SK-N-SH (cell line): ENCODE results near the gene PCNX4. TPM values are rescaled to one million over a fixed set of nuclear protein-coding genes. Genes with fewer than 3 reads are reported as not detected.

Source experiments
- CTCF ChIA-PET: fragments of 300-600, 350-600 bp; formaldehyde crosslinking; extraction: SDS; loops from one replicate; lab custom pipeline; 2021; lab: Yijun Ruan, JAX
- POLR2A ChIA-PET: fragments of 350-600 bp; sonication (Branson Sonifier 250); formaldehyde crosslinking; extraction: SDS; loops from one replicate; lab custom pipeline; 2020; ENCODE audit warnings: antibody characterized with exemption, inconsistent platforms; lab: Yijun Ruan, JAX
- DNase-seq: peaks from one replicate; pipeline ENCODE4 v3.0.0; 2012
- H2AFZ ChIP-seq: fragments of 200-600 bp; sonication (generic); 2 replicates; pipeline ENCODE4 v1.8.1; 2016; ENCODE audit warnings: antibody characterized with exemption, mild to moderate bottlenecking, low read depth
- H3F3A ChIP-seq: fragments of 200-600 bp; sonication (generic); replicated peaks from 2 replicates; pipeline ENCODE3; 2016; ENCODE audit warnings: antibody characterized with exemption, mild to moderate bottlenecking; ENCODE audit not compliant: insufficient read depth
- H3K27ac ChIP-seq, 2 experiments: fragments of 200-500 bp in 1 of 2; fragments of 200-600 bp in 1 of 2; sonication (Bioruptor generic) in 1 of 2; sonication (generic), shearing (Covaris generic) in 1 of 2; 2 replicates each; pipeline versions ENCODE4 v1.5.1 to v1.6.1; 2014 to 2016; ENCODE audit warnings: low read depth in 2 of 2, inconsistent platforms in 1 of 2, low read length in 1 of 2, mild to moderate bottlenecking in 1 of 2, mixed read lengths in 1 of 2
- H3K27me3 ChIP-seq: fragments of 200-600 bp; sonication (generic), shearing (Covaris generic); 2 replicates; pipeline ENCODE4 v1.6.1; 2016; ENCODE audit warnings: mixed run types; ENCODE audit not compliant: insufficient read depth
- H3K36me3 ChIP-seq, 2 experiments: fragments of 200-500 bp in 1 of 2; fragments of 200-600 bp in 1 of 2; sonication (Bioruptor generic) in 1 of 2; sonication (generic) in 1 of 2; replicated peaks in 1 of 2; 2 replicates each; pipeline versions ENCODE3 to v1.5.1; 2014 to 2016; ENCODE audit warnings: low read length in 1 of 2, mild to moderate bottlenecking in 1 of 2; ENCODE audit not compliant: insufficient read depth in 2 of 2, control insufficient read depth in 1 of 2
- H3K4me1 ChIP-seq, 2 experiments: fragments of 200-500 bp in 1 of 2; fragments of 200-600 bp in 1 of 2; sonication (Bioruptor generic) in 1 of 2; sonication (generic), shearing (Covaris generic) in 1 of 2; 2 replicates each; pipeline versions ENCODE4 v1.5.1 to v1.6.1; 2014 to 2016; ENCODE audit warnings: low read depth in 1 of 2, low read length in 1 of 2, mixed run types in 1 of 2; ENCODE audit not compliant: insufficient read depth in 2 of 2, control insufficient read depth in 1 of 2
- H3K4me2 ChIP-seq: fragments of 200-600 bp; sonication (generic), shearing (Covaris generic); 2 replicates; pipeline ENCODE4 v1.6.1; 2017; ENCODE audit warnings: mixed run types
- H3K4me3 ChIP-seq, 2 experiments: fragments of 200-500 bp in 1 of 2; fragments of 200-600 bp in 1 of 2; sonication (Bioruptor generic) in 1 of 2; sonication (generic), shearing (Covaris generic) in 1 of 2; 2 replicates each; pipeline versions ENCODE4 v1.5.1 to v1.8.1; 2014 to 2016; ENCODE audit warnings: low read depth in 2 of 2, inconsistent platforms in 1 of 2, low read length in 1 of 2, mild to moderate bottlenecking in 1 of 2, mixed read lengths in 1 of 2, moderate library complexity in 1 of 2
- H3K79me2 ChIP-seq: fragments of 200-600 bp; sonication (generic); 2 replicates; pipeline ENCODE4 v1.8.1; 2017; ENCODE audit warnings: mild to moderate bottlenecking; ENCODE audit not compliant: insufficient read depth
- H3K9ac ChIP-seq: fragments of 200-600 bp; sonication (generic); 2 replicates; pipeline ENCODE4 v1.6.1; 2017; ENCODE audit warnings: mixed run types
- H3K9me2 ChIP-seq: fragments of 200-600 bp; sonication (generic); 2 replicates; pipeline ENCODE4 v1.6.1; 2017; ENCODE audit warnings: mixed run types
- H3K9me3 ChIP-seq: fragments of 200-600 bp; sonication (generic); 2 replicates; pipeline ENCODE4 v1.6.1; 2017; ENCODE audit warnings: mixed run types, mild to moderate bottlenecking, moderate library complexity
- H4K20me1 ChIP-seq: fragments of 200-600 bp; sonication (generic); 2 replicates; pipeline ENCODE4 v1.6.1; 2017; ENCODE audit warnings: mild to moderate bottlenecking, mixed run types; ENCODE audit not compliant: insufficient read depth
- CTCF ChIP-seq: fragments of 200-600 bp; sonication (generic); IDR thresholded peaks from 2 replicates; pipeline ENCODE4 v1.6.1; 2017; ENCODE audit warnings: antibody characterized with exemption, mild to moderate bottlenecking, moderate library complexity
- ELF1 ChIP-seq: IDR thresholded peaks from 2 replicates; pipeline ENCODE4 v1.4.0; 2012
- EP300 ChIP-seq, 2 experiments: IDR thresholded peaks; 2 replicates each; pipeline versions ENCODE4 v1.4.0 to v1.6.1; 2012; ENCODE audit warnings: borderline replicate concordance in 1 of 2, low read depth in 1 of 2, low read length in 1 of 2
- JUND ChIP-seq: IDR thresholded peaks from 2 replicates; pipeline ENCODE4 v1.4.0; 2012
- MXI1 ChIP-seq: IDR thresholded peaks from 2 replicates; pipeline ENCODE4 v1.6.1; 2012; ENCODE audit warnings: mild to moderate bottlenecking, low read depth, low read length, improper control_type of control experiment
- NFIC ChIP-seq: IDR thresholded peaks from 2 replicates; pipeline ENCODE4 v1.4.0; 2012; ENCODE audit warnings: borderline replicate concordance
- PBX3 ChIP-seq: IDR thresholded peaks from 2 replicates; pipeline ENCODE4; 2012
- POLR2AphosphoS5 ChIP-seq: IDR thresholded peaks from 2 replicates; pipeline ENCODE4 v1.6.1; 2012; ENCODE audit warnings: low read depth, low read length
- RAD21 ChIP-seq: IDR thresholded peaks from 2 replicates; pipeline ENCODE4 v1.6.1; 2012; ENCODE audit warnings: mild to moderate bottlenecking, low read length
- SIN3A ChIP-seq: IDR thresholded peaks from 2 replicates; pipeline ENCODE4 v1.6.1; 2012; ENCODE audit warnings: low read depth, mild to moderate bottlenecking, low read length, moderate library complexity, borderline replicate concordance
- SMC3 ChIP-seq: IDR thresholded peaks from 2 replicates; pipeline ENCODE4 v1.6.1; 2012; ENCODE audit warnings: low read depth, low read length, improper control_type of control experiment
- TAF1 ChIP-seq: IDR thresholded peaks from 2 replicates; pipeline ENCODE4 v1.6.1; 2012; ENCODE audit warnings: low read depth, mild to moderate bottlenecking, low read length, moderate library complexity, borderline replicate concordance
- TCF12 ChIP-seq: IDR thresholded peaks from 2 replicates; pipeline ENCODE4 v1.4.0; 2012
- USF1 ChIP-seq: IDR thresholded peaks from 2 replicates; pipeline ENCODE4 v1.4.0; 2012; ENCODE audit warnings: low read depth, borderline replicate concordance
- YY1 ChIP-seq: IDR thresholded peaks from 2 replicates; pipeline ENCODE4 v1.4.0; 2012; ENCODE audit warnings: low read depth, mild to moderate bottlenecking
- WGBS: methylation state at CpG from one replicate; pipeline ENCODE4 v1.1.6; 2017; ENCODE audit warnings: low lambda C conversion rate; 5-methylcytosine and 5-hydroxymethylcytosine counted together
- polyA plus RNA-seq, 3 experiments: library from polyadenylated mRNA; depleted of rRNA; stranded (reverse); fragments of >200 nt; gene quantifications; 2 replicates each; pipeline ENCODE4 v1.2.3, GENCODE V29; 2012

PCNX4 gene
- polyA plus RNA-seq, 1 of the 3 experiments (the other 2 are of a cell fraction) = 21.1 TPM

GRCh38 chr14:60195179-60195810, 103.6 kb downstream of the PCNX4 start:
- Histone ChIP-seq H3K4me2 (no peak overlapping the region), H3K4me1 (no peaks in the 10 kb centered on the region), H3K79me2 (no peaks in the 10 kb centered on the region), H4K20me1 (no peaks in the 10 kb centered on the region), H3K9me3 (no peaks in the 10 kb centered on the region; the same call in 1 of the 2 replicates), H3F3A (no peaks in the 10 kb centered on the region), H3K27ac (no peak overlapping the region), H3K4me3 (no peak overlapping the region), H3K27me3 (no peaks in the 10 kb centered on the region), H3K9me2 (no peaks in the 10 kb centered on the region), H3K36me3 (no peaks in the 10 kb centered on the region), H2AFZ (no peak overlapping the region), H3K9ac (no peak overlapping the region)
- ChIA-PET CTCF (interaction anchor here (1.1 to 1.6 kb wide), 4 partner anchors 11 to 291 kb away, joined by 3 to 5 read pairs (median 4); no protein-coding TSS in a partner anchor), POLR2A (no interaction called here)
- no peak for DNase-seq
- TF ChIP-seq USF1 = no peak
- TF ChIP-seq RAD21 = peak; percentile 40; the same call in 1 of the 2 replicates
- TF ChIP-seq POLR2AphosphoS5 = no peak
- TF ChIP-seq CTCF = no peak
- no peak for TF ChIP-seq ELF1
- no peak for TF ChIP-seq MXI1
- no peak for TF ChIP-seq NFIC
- 88% methylated on average over 4 of the region's 5 CpGs for WGBS

- TF ChIP-seq JUND (peak; percentile 3; the same call in 1 of the 2 replicates), EP300 (IDR thresholded peaks at IDR 0.05; ENCODE audit: borderline replicate concordance in 1 of 2, low read depth in 1 of 2, low read length in 1 of 2) (0 out of 4 replicates have a peak, but pooled peaks of 1 of the 2 experiments have one; percentile 9), SIN3A (no peak), TAF1 (no peak), SMC3 (no peak), YY1 (no peak), PBX3 (no peak), TCF12 (0 out of 2 replicates have a peak, but pooled peaks have one; percentile 24)
- TF ChIP-seq, all 33 proteins: peak for 3
- H3K27ac ChIP-seq = no peak overlapping the region
- no peaks in the 10 kb centered on the region for H3K9me2 ChIP-seq
- H4K20me1 ChIP-seq = no peaks in the 10 kb centered on the region
- no peak overlapping the region for H3K9ac ChIP-seq
- H3K4me2 ChIP-seq = no peak overlapping the region
- H3K79me2 ChIP-seq = no peaks in the 10 kb centered on the region
- no peaks in the 10 kb centered on the region for H3K27me3 ChIP-seq
- H3K4me3 ChIP-seq = no peak overlapping the region
- no peaks in the 10 kb centered on the region for H3F3A ChIP-seq
- ChIA-PET CTCF (interaction anchor here (1.1 to 1.6 kb wide), 3 partner anchors 12 to 290 kb away, joined by 3 to 5 read pairs (median 4); no protein-coding TSS in a partner anchor), POLR2A (no interaction called here)
- WGBS = 2% methylated on average over 2 of the region's 2 CpGs
- no peak for DNase-seq
- no peaks in the 10 kb centered on the region; the same call in 1 of the 2 replicates for H3K9me3 ChIP-seq
- H2AFZ ChIP-seq = no peak overlapping the region
- H3K36me3 ChIP-seq = no peaks in the 10 kb centered on the region
- H3K4me1 ChIP-seq = no peaks in the 10 kb centered on the region
Observed at GRCh38 chr14:60196291-60196690, 104.6 kb downstream of the PCNX4 start.
